GM19452 (cell line): ENCODE data around the gene AFF1.
"Not testable (repeated sequence)": the region's sequence is repeated elsewhere in the genome, so short reads cannot be mapped to it uniquely, and the experiment has no call there.

Experiments
- ATAC-seq: cut with Tn5 transposase; IDR thresholded peaks from one replicate; pipeline ENCODE4 v1.9.1; 2021; ENCODE audit not compliant: unreplicated experiment

The AFF1 gene

GRCh38 chr4:86977621-86978184 lies 42.9 kb downstream of the AFF1 start:
- ATAC-seq = peak; percentile 83

GRCh38 chr4:86978709-86979108 lies 43.9 kb downstream of the AFF1 start:
- ATAC-seq = no peak

DNA sequence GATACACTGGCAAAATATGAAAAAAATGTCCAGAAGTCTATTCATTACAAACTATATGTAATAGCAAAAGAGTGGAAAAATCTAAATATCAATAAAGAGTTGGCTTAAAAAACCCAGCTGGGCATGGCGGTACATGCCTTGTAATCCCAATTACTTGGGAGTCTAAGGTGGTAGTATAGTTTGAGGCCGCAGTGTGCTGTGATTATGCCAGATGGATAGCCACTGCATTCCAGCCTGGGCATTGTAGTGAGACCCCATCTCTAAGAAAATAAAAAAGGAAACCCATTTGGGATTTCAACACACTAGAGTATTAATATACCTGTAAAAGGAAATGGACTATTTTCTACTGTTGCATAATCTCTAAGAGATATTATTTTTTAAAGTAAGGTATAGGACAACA lies 45.4 kb downstream of the AFF1 start:
- ATAC-seq = no peak

GRCh38 chr4:86981789-86982188 lies 47.0 kb downstream of the AFF1 start:
- ATAC-seq = no peak

DNA sequence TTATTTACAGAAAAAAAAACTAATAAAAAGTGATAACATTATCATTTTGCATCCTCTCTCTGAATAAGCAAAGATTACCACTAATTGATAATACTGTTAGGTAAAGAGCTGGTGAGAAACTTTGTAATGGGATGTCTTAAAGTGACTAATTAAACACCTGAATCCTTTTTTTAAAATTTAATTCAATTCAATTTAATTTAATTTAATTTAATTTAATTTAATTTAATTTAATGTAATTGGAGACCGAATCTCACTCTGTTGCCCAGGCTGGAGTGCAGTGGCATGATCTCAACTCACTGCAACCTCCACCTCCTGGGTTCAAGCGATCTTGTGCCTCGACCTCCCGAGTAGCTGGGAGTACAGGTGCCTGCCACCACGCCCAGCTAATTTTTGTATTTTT lies 51.0 kb downstream of the AFF1 start:
- ATAC-seq = not testable (repeated sequence)

DNA sequence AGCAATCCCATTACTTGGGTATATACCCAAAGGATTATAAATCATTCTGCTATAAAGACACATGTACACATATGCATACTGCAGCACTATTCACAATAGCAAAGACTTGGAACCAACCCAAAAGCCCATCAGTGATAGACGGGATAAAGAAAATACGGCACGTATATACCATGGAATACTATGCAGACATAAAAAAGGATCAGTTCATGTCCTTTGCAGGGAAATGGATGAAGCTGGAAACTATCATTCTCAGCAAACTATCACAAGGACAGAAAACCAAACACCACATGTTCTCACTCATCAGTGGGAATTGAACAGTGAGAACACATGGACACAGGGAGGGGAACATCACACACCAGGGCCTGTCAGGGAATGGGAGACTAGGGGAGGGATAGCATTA lies 54.8 kb downstream of the AFF1 start:
- not testable (repeated sequence) for ATAC-seq

DNA sequence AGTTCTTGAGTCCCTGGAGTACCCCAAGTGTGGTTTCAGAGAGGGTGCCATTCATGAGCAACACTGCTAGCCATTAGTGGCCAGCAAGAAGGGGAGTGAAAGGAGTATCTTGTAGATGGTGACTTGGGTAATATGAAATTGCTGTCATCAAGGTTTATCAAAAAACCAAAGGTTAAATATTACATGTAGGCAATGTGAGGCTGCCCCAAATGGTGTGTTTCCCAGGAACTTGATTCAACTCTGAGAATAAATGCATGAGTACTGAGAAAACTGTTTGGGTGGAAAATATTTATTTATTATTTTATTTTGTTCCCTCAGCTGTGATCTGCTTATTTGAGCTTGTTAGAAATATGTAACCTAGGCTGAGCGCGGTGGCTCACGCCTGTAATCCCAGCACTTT lies 55.7 kb downstream of the AFF1 start:
- no peak for ATAC-seq

- ATAC-seq = no peak
These were observed 57.2 kb downstream of the AFF1 start for GRCh38 chr4:86991994-86992393.

- ATAC-seq = no peak
These were observed 59.3 kb downstream of the AFF1 start for GRCh38 chr4:86993909-86994681.

- ATAC-seq = no peak
These were observed 59.9 kb downstream of the AFF1 start for GRCh38 chr4:86994686-86995085.

DNA sequence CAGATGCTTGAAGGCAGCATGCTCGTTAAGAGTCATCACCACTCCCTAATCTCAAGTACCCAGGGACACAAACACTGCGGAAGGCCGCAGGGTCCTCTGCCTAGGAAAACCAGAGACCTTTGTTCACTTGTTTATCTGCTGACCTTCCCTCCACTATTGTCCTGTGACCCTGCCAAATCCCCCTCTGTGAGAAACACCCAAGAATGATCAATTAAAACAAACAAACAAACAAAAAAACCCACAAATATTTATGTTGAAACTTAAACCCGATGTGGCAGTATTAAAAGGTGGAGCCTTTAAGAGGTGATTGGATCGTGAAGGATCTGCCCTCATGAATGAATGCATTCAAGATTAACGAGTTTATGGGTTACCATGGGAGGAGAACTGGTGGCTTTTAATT lies 61.7 kb downstream of the AFF1 start:
- not testable (repeated sequence) for ATAC-seq

DNA sequence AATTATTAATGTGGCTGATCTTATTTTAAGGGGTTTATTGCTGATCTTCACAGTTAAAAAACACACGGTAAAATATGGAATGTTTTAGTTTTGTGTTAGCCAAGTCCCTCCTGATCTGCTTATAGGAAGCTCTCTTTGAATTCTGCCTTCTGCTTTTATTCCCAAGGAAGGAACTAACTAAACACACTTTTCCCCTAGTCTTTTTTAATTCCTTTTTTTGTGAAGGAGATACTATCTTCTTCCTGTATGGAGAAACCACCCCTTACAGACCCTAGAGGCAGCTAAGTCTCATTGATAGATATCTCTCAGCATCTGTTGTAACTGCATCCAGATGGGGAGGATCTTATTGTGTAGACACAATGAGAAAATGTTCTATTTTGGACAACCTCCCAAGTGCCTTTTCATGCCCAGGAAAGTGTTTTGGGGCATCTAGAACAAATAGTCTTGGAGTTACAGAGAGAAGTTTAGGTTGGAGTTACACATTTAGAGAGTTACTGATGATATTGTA lies 64.4 kb downstream of the AFF1 start:
- no peak for ATAC-seq

GRCh38 chr4:87002682-87003043 lies 67.9 kb downstream of the AFF1 start:
- no peak for ATAC-seq

- ATAC-seq = no peak
These were observed 68.5 kb downstream of the AFF1 start for GRCh38 chr4:87003266-87003665.

- ATAC-seq = no peak
These were observed 70.5 kb downstream of the AFF1 start for GRCh38 chr4:87005369-87005689.

- ATAC-seq = peak; percentile 14
These were observed 71.0 kb downstream of the AFF1 start for GRCh38 chr4:87005690-87006425.

DNA sequence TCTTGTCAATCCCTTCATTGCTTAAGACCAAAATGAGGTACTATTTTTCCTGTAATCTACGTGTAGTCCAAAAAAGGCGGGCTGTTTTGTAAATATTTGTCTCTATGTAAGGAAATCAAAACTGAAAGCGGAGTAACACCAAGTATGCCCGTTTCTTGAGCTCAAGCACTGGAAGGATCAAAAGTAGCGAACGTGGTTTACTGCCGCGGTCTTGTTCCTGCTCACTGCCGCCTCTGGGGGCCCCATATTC lies 71.5 kb downstream of the AFF1 start:
- peak; percentile 51 for ATAC-seq

GRCh38 chr4:87006676-87007527 lies 72.1 kb downstream of the AFF1 start:
- peak; percentile 70 for ATAC-seq

GRCh38 chr4:87007528-87008446 lies 73.0 kb downstream of the AFF1 start:
- ATAC-seq = no peak

- ATAC-seq = no peak
These were observed 74.4 kb downstream of the AFF1 start for GRCh38 chr4:87009095-87009648.
